ENCODE results near the gene ABL1.
"Not testable (repeated sequence)": the region's sequence is repeated elsewhere in the genome, so short reads cannot be mapped to it uniquely, and the experiment has no call there.

DNA sequence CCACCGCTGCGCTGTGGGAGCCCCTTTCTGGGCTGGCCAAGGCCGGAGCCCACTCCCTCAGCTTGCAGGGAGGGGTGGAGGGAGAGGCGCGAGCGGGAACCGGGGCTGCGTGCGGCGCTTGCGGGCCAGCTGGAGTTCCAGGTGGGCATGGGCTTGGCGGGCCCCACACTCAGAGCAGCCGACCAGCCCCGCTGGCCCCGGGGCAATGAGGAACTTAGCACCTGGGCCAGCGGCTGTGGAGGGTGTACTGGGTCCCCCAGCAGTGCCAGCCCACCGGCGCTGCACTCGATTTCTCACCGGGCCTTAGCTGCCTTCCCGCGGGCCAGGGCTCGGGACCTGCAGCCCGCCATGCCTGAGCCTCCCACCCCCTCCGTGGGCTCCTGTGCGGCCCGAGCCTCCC lies 75.0 kb downstream of the ABL1 start:
- TF ChIP-seq POLR2A (IDR thresholded peaks at IDR 0.05; ENCODE audit: low read length); GATA1 (IDR thresholded peaks at IDR 0.05; ENCODE audit: low read depth, low read length): not testable (repeated sequence)

All from erythroblast (primary cell).